Central memory CD8-positive, alpha-beta T cell (primary cell): ENCODE measurements around the gene ARL1.
A peak's percentile ranks its signal among the peaks of the same experiment; 100 is the strongest.
"Not testable (repeated sequence)": the region's sequence is repeated elsewhere in the genome, so short reads cannot be mapped to it uniquely, and the experiment has no call there.

Experiments used
- ATAC-seq: fragments of 150-1000 bp; cut with Tn5 transposase; replicated peaks from 2 replicates; pipeline ENCODE4 v1.10.0; 2022; ENCODE audit warnings: mild to moderate bottlenecking, moderate FRiP score, moderate number of reproducible peaks; ENCODE audit not compliant: poor library complexity, severe bottlenecking; ENCODE audit errors: extremely low read depth
- DNase-seq, 2 donors: peaks; one replicate each; pipeline ENCODE4 v3.0.0; 2021; ENCODE audit warnings: low spot score in 2 of 2
- H3K27ac Mint-ChIP-seq: one replicate; pipeline ENCODE4 v1.8.0; 2022; ENCODE audit warnings: low read depth, mild to moderate bottlenecking, moderate library complexity, mixed read lengths
- H3K27me3 Mint-ChIP-seq: one replicate; pipeline ENCODE4 v1.8.0; 2022; ENCODE audit warnings: mixed read lengths
- H3K36me3 Mint-ChIP-seq: one replicate; pipeline ENCODE4 v1.8.0; 2022; ENCODE audit warnings: mild to moderate bottlenecking, moderate library complexity, mixed read lengths; ENCODE audit not compliant: insufficient read depth
- H3K4me1 Mint-ChIP-seq: one replicate; pipeline ENCODE4 v1.8.0; 2022; ENCODE audit warnings: mixed read lengths
- H3K4me3 Mint-ChIP-seq: one replicate; pipeline ENCODE4 v1.8.0; 2022; ENCODE audit warnings: mild to moderate bottlenecking, moderate library complexity, mixed read lengths
- H3K9me3 Mint-ChIP-seq: one replicate; pipeline ENCODE4 v1.8.0; 2022; ENCODE audit warnings: mixed read lengths

Gene ARL1

GRCh38 chr12:101391181-101391580 is 16.4 kb downstream of the ARL1 start:
- DNase-seq, H3K9me3 Mint-ChIP-seq, ATAC-seq, H3K27me3 Mint-ChIP-seq, H3K4me3 Mint-ChIP-seq, H3K27ac Mint-ChIP-seq: not testable (repeated sequence)
- H3K36me3 Mint-ChIP-seq = peaks cover 26% of the 10 kb centered on the region
- H3K4me1 Mint-ChIP-seq = peaks cover 12% of the 10 kb centered on the region

GRCh38 chr12:101379149-101379548 is 28.4 kb downstream of the ARL1 start:
- no peak for ATAC-seq
- no peak for DNase-seq
- Mint-ChIP-seq H3K4me1 (no peaks in the 10 kb centered on the region), H3K9me3 (no peaks in the 10 kb centered on the region), H3K27ac (peak overlapping the region; percentile 48), H3K36me3 (peaks cover 41% of the 10 kb centered on the region), H3K27me3 (no peaks in the 10 kb centered on the region), H3K4me3 (no peak overlapping the region)

- no peak for ATAC-seq
- H3K4me1 Mint-ChIP-seq = no peaks in the 10 kb centered on the region
- H3K27ac Mint-ChIP-seq = peak overlapping the region; percentile 35
- H3K9me3 Mint-ChIP-seq = no peaks in the 10 kb centered on the region
- no peak overlapping the region for H3K4me3 Mint-ChIP-seq
- H3K27me3 Mint-ChIP-seq = no peaks in the 10 kb centered on the region
- DNase-seq = no peak
- H3K36me3 Mint-ChIP-seq = peaks cover 37% of the 10 kb centered on the region
These were observed 32.0 kb downstream of the ARL1 start for GRCh38 chr12:101375573-101375972.

DNA sequence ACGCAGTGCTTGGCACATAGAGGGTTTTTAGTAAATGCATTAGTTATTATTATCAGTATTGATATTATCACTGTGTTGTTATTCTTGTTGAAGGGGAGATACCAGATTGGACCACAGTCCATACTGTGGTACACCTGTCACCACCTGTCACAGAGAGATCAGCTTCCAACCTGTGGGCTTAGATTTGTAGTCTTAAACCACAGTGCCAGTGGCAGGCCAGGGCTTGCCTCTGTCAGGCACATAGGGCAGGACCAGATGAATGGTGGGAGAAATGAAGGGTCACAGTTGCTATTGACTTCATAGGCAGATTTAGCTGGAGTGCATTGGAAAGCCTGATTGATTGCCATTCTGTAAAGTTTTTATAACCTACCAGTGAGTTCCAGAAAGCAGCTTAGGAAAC is 35.1 kb downstream of the ARL1 start:
- H3K27ac Mint-ChIP-seq = no peak overlapping the region

GRCh38 chr12:101368016-101368415 is 39.6 kb downstream of the ARL1 start:
- H3K4me3 Mint-ChIP-seq = no peak overlapping the region
- H3K9me3 Mint-ChIP-seq = no peaks in the 10 kb centered on the region
- no peaks in the 10 kb centered on the region for H3K27me3 Mint-ChIP-seq
- H3K4me1 Mint-ChIP-seq = no peaks in the 10 kb centered on the region
- no peak overlapping the region for H3K27ac Mint-ChIP-seq
- peaks cover 43% of the 10 kb centered on the region for H3K36me3 Mint-ChIP-seq
- no peak for DNase-seq
- ATAC-seq = no peak

More for the DNA sequence above, 35.1 kb downstream of the ARL1 start:
- no peaks in the 10 kb centered on the region for H3K4me1 Mint-ChIP-seq
- H3K4me3 Mint-ChIP-seq = no peak overlapping the region
- H3K36me3 Mint-ChIP-seq = peaks cover 40% of the 10 kb centered on the region
- H3K9me3 Mint-ChIP-seq = no peaks in the 10 kb centered on the region
- no peak for DNase-seq
- ATAC-seq = no peak
- no peaks in the 10 kb centered on the region for H3K27me3 Mint-ChIP-seq

- Mint-ChIP-seq H3K27me3 (no peaks in the 10 kb centered on the region), H3K27ac (no peak overlapping the region), H3K9me3 (no peaks in the 10 kb centered on the region), H3K4me1 (no peaks in the 10 kb centered on the region), H3K36me3 (peaks cover 44% of the 10 kb centered on the region), H3K4me3 (no peak overlapping the region)
- DNase-seq (no peak), ATAC-seq (no peak)
These were observed 46.1 kb downstream of the ARL1 start for GRCh38 chr12:101361455-101361854.

DNA sequence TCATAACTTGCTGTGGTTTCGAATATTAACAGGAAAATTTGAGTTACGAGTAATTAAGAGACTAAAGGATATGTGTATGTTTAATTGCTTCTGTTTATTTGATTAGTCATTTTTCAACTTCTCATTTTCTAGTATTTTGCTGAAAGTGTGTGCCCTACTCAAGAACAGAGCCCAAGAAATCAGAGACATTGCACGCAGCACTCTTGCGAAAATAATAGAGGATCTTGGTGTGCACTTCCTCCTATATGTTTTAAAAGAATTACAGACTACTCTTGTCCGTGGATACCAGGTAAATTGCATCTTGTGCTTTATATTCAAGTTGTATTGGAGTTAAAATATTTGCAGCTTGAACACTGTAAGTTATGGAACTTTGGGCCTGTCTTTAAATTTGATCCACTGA is 50.8 kb downstream of the ARL1 start:
- DNase-seq (no peak), ATAC-seq (no peak)
- Mint-ChIP-seq H3K27me3 (no peaks in the 10 kb centered on the region), H3K9me3 (no peaks in the 10 kb centered on the region), H3K4me1 (no peaks in the 10 kb centered on the region), H3K4me3 (no peak overlapping the region), H3K36me3 (peaks cover 53% of the 10 kb centered on the region), H3K27ac (no peak overlapping the region)

GRCh38 chr12:101351682-101352081 is 55.9 kb downstream of the ARL1 start:
- Mint-ChIP-seq H3K9me3 (no peaks in the 10 kb centered on the region), H3K27ac (no peak overlapping the region), H3K27me3 (no peaks in the 10 kb centered on the region), H3K36me3 (peaks cover 48% of the 10 kb centered on the region), H3K4me3 (no peak overlapping the region), H3K4me1 (no peaks in the 10 kb centered on the region)
- no peak for ATAC-seq
- no peak for DNase-seq

DNA sequence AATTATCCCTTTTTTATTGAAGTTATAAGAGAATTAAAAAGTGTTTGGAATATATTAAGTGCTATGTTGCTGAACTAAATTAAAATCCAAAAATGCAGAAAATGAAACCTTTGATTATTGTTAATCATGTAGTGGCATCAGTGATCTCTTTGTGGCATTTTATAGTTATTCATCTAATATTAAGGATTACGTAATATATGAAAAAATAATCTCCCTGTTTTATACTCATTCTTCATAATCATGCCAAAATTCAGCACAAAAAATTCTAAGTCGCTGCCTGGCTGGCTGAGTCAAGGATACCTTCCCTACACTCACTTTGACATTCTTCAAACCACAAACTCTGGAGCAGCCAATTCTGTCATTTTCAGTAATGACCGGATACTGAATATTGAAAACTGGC is 63.7 kb downstream of the ARL1 start:
- peaks cover 58% of the 10 kb centered on the region for H3K36me3 Mint-ChIP-seq
- ATAC-seq = no peak
- no peaks in the 10 kb centered on the region for H3K9me3 Mint-ChIP-seq

More for the DNA sequence above, 63.7 kb downstream of the ARL1 start:
- Mint-ChIP-seq H3K27ac (no peak overlapping the region), H3K27me3 (no peaks in the 10 kb centered on the region), H3K4me1 (no peaks in the 10 kb centered on the region), H3K4me3 (no peak overlapping the region)
- DNase-seq = no peak
